ENCODE results near the gene MAGEF1. TPM values are rescaled to one million over a fixed set of nuclear protein-coding genes. Genes with fewer than 3 reads are reported as not detected.
"Not testable (repeated sequence)": the region's sequence is repeated elsewhere in the genome, so short reads cannot be mapped to it uniquely, and the experiment has no call there.

MAGEF1 gene
- total RNA-seq, 2 experiments from 2014 or later = 20.6 to 22.5 TPM

DNA sequence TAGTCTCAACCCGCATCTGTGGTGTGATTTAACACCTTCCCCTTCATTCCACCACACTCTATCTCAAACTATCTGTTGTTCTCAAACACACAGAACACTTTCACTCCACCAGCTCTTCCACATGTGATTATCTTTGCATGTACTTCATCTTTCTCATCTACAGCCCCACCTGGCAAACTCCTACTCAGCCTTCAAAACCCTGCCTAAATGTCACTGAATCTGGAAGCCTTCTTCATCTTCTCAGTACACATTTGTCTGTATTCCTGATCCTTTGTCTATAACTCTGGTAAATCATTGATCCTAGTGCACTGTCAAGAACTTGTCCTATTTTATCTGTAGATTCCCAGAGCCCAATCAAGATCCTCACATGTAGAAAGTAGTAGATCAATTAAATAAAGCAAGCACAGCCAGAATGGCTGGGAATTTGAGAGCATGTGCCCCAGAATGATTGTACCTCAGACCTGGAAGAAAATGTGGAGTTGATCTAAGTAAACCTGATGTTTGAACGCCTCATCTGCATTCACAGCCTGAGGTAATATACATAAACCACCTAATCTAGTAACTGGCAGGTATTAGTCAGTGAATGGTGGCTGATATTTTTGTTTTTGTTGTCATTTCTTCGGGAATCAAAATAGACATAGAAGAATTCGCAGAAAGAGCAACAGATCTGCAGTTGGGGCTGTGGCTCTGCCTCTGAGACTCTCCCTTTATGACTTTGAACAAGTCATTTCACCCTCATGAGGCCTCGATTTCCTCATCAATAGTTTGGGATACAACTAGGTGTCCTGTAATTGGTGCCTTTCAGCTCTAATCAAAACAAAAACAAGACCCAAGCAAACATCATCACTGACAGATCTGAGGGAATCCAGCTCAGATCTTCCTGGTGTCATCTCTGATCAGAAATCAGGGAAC lies 28.0 kb upstream of the MAGEF1 start:
- DNase-seq = no peak
- no peaks in the 10 kb centered on the region for H3K9me3 Mint-ChIP-seq
- H3K4me3 Mint-ChIP-seq = no peak overlapping the region
- H3K36me3 Mint-ChIP-seq = no peaks in the 10 kb centered on the region
- no peak overlapping the region for H3K27ac Mint-ChIP-seq
- H3K4me1 Mint-ChIP-seq (ENCODE audit: low read depth) = peaks cover 4% of the 10 kb centered on the region
- ChIA-PET CTCF (interaction anchor here (0.9 to 2.3 kb wide), 3 partner anchors 13 to 179 kb away, joined by 4 to 6 read pairs (median 6); partner anchors contain the start of gene EPHB3), POLR2A (no interaction called here)
- peaks cover 7% of the 10 kb centered on the region for H3K27me3 Mint-ChIP-seq
- intact Hi-C loops (cut with micrococcal nuclease) = no loop called here

- H3K36me3 Mint-ChIP-seq = no peaks in the 10 kb centered on the region
- no peaks in the 10 kb centered on the region for H3K9me3 Mint-ChIP-seq
- CTCF ChIA-PET = no interaction called here
- H3K4me1 Mint-ChIP-seq (ENCODE audit: low read depth) = peaks cover 4% of the 10 kb centered on the region
- peaks cover 7% of the 10 kb centered on the region for H3K27me3 Mint-ChIP-seq
- intact Hi-C loops (cut with micrococcal nuclease) = no loop called here
- no peak for DNase-seq
- no peak overlapping the region for H3K4me3 Mint-ChIP-seq
- H3K27ac Mint-ChIP-seq = no peak overlapping the region
- POLR2A ChIA-PET = no interaction called here
Observed at GRCh38 chr3:184738982-184739381, 27.1 kb upstream of the MAGEF1 start.

DNA sequence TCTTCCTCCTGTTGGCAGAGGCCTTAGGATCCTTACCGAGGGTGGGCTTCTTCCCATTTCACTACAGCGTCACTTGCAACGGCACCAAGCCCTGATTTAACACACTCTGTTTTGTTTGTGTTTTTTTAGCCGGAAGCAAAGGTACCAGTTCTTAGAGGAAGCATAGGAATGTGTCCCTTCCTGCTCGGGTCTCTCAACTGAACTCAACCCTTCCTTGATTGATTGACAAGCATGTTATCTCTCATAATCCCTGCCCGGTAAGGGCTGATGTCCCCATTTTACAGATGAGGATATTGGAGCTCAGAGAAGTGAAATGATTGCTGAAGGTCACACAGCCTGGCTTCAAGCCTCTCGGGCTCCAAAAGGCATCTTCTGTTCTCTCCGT lies 26.6 kb upstream of the MAGEF1 start:
- intact Hi-C loops (cut with micrococcal nuclease) = no loop called here
- Mint-ChIP-seq H3K4me1 (ENCODE audit: low read depth) (peaks cover 4% of the 10 kb centered on the region), H3K9me3 (no peaks in the 10 kb centered on the region), H3K27me3 (peaks cover 7% of the 10 kb centered on the region), H3K4me3 (no peak overlapping the region), H3K27ac (no peak overlapping the region), H3K36me3 (no peaks in the 10 kb centered on the region)
- ChIA-PET POLR2A (no interaction called here), CTCF (no interaction called here)
- no peak for DNase-seq

- H3K27me3 Mint-ChIP-seq = peaks cover 8% of the 10 kb centered on the region
- POLR2A ChIA-PET = no interaction called here
- intact Hi-C loops (cut with micrococcal nuclease) = no loop called here
- no peak overlapping the region for H3K27ac Mint-ChIP-seq
- no peak overlapping the region for H3K4me3 Mint-ChIP-seq
- CTCF ChIA-PET = interaction anchor here (1.4 kb wide), 1 partner anchor 14 kb away, joined by 5 read pairs; no protein-coding TSS in a partner anchor
- H3K36me3 Mint-ChIP-seq = no peaks in the 10 kb centered on the region
- H3K9me3 Mint-ChIP-seq = no peaks in the 10 kb centered on the region
- peaks cover 4% of the 10 kb centered on the region for H3K4me1 Mint-ChIP-seq (ENCODE audit: low read depth)
- no peak for DNase-seq
Observed at GRCh38 chr3:184737641-184738505, 26.0 kb upstream of the MAGEF1 start.

- H3K36me3 Mint-ChIP-seq = no peaks in the 10 kb centered on the region
- H3K9me3 Mint-ChIP-seq = no peaks in the 10 kb centered on the region
- ChIA-PET POLR2A (no interaction called here), CTCF (interaction anchor here (1.0 to 1.4 kb wide), 2 partner anchors 13 to 175 kb away, joined by 3 to 5 read pairs; partner anchors contain the start of gene EPHB3)
- intact Hi-C loops (cut with micrococcal nuclease) = no loop called here
- DNase-seq = no peak
- peaks cover 9% of the 10 kb centered on the region for H3K27me3 Mint-ChIP-seq
- no peak overlapping the region for H3K4me3 Mint-ChIP-seq
- peaks cover 4% of the 10 kb centered on the region for H3K4me1 Mint-ChIP-seq (ENCODE audit: low read depth)
- no peak overlapping the region for H3K27ac Mint-ChIP-seq
Observed at GRCh38 chr3:184737063-184737462, 25.2 kb upstream of the MAGEF1 start.

DNA sequence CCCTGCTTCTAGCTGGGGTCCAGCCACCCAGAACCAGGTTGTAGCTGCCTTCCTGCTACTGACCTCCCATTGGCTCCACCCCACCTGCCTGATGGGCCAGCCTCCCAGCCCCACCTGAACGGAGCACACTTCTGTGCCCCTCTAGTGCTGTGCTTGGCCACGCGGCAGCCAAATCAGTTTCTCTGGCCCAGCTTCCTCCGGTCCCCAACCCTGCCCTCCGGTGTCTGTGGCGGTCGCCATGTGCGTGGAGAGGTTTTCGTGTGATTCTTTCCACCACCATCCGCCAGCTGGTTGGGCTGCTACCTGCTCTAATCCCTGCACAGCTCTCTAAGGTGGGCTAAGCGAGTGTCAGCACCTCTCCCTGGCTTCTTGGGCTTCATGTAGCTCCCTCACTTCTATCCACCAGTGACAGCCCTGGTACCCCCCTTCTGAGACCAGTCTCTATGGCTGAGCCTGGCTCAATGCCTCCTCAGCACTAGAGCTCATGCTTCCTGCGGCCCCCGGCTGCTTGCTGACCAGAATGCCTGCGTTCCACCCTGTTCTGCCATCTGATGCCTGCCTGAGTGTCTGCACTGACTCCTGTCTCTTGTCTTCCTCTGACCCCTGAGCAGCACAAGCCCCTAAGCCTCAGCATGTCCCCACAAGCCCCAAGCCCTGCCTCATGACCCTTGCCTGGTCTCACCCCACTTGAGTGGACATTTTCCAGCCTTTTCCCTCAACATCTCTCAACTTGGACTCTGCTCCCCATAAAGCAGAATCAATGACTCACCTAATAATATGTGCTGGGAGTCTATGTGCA lies 23.2 kb upstream of the MAGEF1 start:
- CTCF ChIA-PET = interaction anchor here (2.2 kb wide), 1 partner anchor 174 kb away, joined by 14 read pairs; the partner anchor contains the start of gene EPHB3
- DNase-seq = no peak
- Mint-ChIP-seq H3K36me3 (no peaks in the 10 kb centered on the region), H3K4me1 (ENCODE audit: low read depth) (no peaks in the 10 kb centered on the region), H3K27me3 (peaks cover 9% of the 10 kb centered on the region), H3K27ac (no peak overlapping the region), H3K4me3 (no peak overlapping the region), H3K9me3 (no peaks in the 10 kb centered on the region)
- intact Hi-C loops (cut with micrococcal nuclease) = no loop called here
- POLR2A ChIA-PET = no interaction called here

DNA sequence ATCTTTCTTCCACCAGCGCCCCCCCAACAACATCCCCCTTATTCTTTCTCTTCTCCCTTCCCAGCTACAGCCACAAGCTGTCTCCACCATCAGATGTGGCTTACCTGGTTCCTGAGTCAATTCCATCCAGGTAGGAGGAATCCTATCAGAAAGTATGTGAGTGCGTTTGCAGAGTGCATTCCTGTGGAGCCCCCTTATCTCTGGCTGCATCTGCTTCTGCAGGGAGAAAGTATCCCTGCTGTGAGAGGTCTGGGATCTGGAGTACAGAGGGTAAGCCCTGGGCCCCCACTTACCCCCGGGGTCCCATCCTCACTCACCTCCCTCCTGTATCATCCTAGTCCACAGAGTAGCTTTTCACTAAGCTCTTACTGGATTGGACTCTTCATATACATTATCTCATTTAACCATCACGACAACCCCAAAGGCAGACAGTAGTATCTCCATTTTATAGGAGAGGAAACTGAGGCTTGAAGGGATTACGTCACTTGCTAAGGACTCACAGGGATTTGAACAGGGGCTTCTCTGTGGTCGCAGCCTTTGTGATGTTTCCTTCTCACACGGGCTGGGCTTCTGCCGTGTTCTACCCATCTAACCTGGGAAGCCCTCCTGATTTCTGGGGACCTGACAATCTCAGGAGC lies 22.2 kb upstream of the MAGEF1 start:
- no peak overlapping the region for H3K4me3 Mint-ChIP-seq
- no peak overlapping the region for H3K27ac Mint-ChIP-seq
- intact Hi-C loops (cut with micrococcal nuclease) = no loop called here
- ChIA-PET CTCF (interaction anchor here (2.2 kb wide), 1 partner anchor 173 kb away, joined by 14 read pairs; the partner anchor contains the start of gene EPHB3), POLR2A (no interaction called here)
- no peaks in the 10 kb centered on the region for H3K9me3 Mint-ChIP-seq
- H3K4me1 Mint-ChIP-seq (ENCODE audit: low read depth) = no peaks in the 10 kb centered on the region
- H3K27me3 Mint-ChIP-seq = peaks cover 9% of the 10 kb centered on the region
- no peaks in the 10 kb centered on the region for H3K36me3 Mint-ChIP-seq
- no peak for DNase-seq

GRCh38 chr3:184733181-184733580 lies 21.3 kb upstream of the MAGEF1 start:
- POLR2A ChIA-PET = no interaction called here

DNA sequence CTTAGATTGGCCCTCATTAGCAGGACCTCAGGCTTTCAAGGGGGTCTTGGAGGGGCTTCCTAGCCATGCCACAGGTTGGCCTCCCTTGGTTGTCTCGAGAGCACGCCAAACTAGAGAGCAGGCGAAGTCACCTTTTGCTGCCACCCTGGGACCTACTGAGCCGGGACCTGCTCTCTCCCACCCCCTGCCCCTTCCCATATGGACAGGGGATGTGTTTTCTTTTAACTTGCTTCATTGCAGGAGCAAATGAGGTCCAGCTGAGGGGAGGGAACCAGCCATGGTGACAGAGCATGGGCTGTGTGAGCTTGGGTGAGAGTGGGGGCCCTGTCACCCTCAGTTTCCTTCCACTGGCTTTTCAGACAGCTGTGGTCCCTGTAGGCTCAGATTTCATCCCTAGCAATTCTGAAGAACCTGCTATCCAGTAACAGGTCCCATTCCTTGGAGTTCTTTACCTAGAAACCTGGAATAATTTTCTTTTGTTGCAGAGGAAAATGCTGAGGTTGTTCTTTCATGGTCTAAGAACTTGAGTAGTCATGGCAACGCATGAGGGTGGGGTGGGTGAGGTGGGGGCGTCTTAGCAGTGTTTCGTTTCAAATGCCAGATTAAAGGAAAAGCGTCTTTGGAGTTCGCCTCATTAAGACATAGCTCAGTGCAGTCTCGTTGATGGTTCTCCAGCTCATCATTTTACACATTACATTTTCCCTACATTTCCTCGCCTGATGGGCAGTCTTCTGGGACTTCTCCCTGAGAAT lies 20.1 kb upstream of the MAGEF1 start:
- CTCF ChIA-PET = no interaction called here
- POLR2A ChIA-PET = no interaction called here
- intact Hi-C loops (cut with micrococcal nuclease) = no loop called here
- Mint-ChIP-seq H3K4me1 (ENCODE audit: low read depth) (no peaks in the 10 kb centered on the region), H3K9me3 (no peaks in the 10 kb centered on the region), H3K36me3 (no peaks in the 10 kb centered on the region), H3K4me3 (no peak overlapping the region), H3K27me3 (peaks cover 7% of the 10 kb centered on the region), H3K27ac (no peak overlapping the region)
- no peak for DNase-seq

More at GRCh38 chr3:184733181-184733580, 21.3 kb upstream of the MAGEF1 start:
- no peak for DNase-seq
- Mint-ChIP-seq H3K9me3 (no peaks in the 10 kb centered on the region), H3K36me3 (no peaks in the 10 kb centered on the region), H3K27ac (no peak overlapping the region), H3K4me1 (ENCODE audit: low read depth) (no peaks in the 10 kb centered on the region), H3K4me3 (no peak overlapping the region), H3K27me3 (peaks cover 7% of the 10 kb centered on the region)
- CTCF ChIA-PET = interaction anchor here (2.2 kb wide), 1 partner anchor 172 kb away, joined by 14 read pairs; the partner anchor contains the start of gene EPHB3
- intact Hi-C loops (cut with micrococcal nuclease) = no loop called here

DNA sequence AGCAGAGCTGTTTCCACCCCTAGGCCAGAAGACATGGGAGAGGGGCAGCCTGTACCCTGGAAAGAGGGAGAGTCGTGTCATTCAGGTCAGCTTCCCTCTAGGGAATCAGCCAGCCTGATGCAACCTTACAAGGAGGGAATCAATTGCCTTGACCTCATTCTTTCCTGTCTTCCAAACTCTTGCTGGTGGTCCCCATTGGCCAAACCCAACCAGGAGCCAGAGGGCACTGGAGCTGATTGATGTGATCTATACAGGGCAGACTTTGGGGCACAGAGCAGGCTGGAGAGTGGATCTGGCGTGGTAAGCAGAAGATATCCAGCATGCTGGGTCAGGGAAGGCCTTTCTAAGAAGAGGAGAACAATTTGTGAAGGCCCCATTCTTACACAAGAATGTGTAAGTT lies 19.1 kb upstream of the MAGEF1 start:
- Mint-ChIP-seq H3K27me3 (peaks cover 6% of the 10 kb centered on the region), H3K9me3 (no peaks in the 10 kb centered on the region), H3K4me1 (ENCODE audit: low read depth) (no peaks in the 10 kb centered on the region), H3K36me3 (no peaks in the 10 kb centered on the region), H3K27ac (no peak overlapping the region), H3K4me3 (no peak overlapping the region)
- DNase-seq = no peak
- intact Hi-C loops (cut with micrococcal nuclease) = no loop called here
- CTCF ChIA-PET = interaction anchor here (1.3 kb wide), 1 partner anchor 170 kb away, joined by 7 read pairs; the partner anchor contains the start of gene EPHB3
- POLR2A ChIA-PET = no interaction called here

DNA sequence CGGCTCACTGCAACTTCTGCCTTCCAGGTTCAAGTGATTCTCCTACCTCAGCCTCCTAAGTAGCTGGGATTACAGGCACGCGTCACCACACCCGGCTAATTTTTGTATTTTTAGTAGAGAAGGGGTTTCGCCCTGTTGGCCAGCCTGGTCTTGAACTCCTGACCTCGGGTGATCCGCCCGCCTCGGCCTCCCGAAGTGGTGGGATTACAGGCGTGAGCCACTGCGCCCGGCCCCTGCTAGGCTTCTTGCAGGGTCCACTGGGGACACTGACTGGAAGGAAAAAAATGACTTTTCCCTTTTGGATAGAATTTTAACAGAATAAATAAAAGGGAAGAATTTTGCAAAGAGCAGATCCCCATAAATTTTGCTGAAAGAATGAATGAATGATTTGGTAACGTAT lies 17.3 kb upstream of the MAGEF1 start:
- CTCF ChIA-PET = interaction anchor here (1.0 kb wide), 1 partner anchor 168 kb away, joined by 6 read pairs; no protein-coding TSS in a partner anchor
- H3K27me3 Mint-ChIP-seq; H3K27ac Mint-ChIP-seq; DNase-seq; H3K9me3 Mint-ChIP-seq; H3K36me3 Mint-ChIP-seq; H3K4me1 Mint-ChIP-seq (ENCODE audit: low read depth); POLR2A ChIA-PET; H3K4me3 Mint-ChIP-seq: not testable (repeated sequence)
- intact Hi-C loops (cut with micrococcal nuclease) = loop anchor here (5.0 kb wide), 1 partner anchor 48 kb away; no protein-coding TSS in a partner anchor

All from activated CD4-positive, alpha-beta memory T cell treated with anti-CD3 and anti-CD28 coated beads for 36 hours (primary cell).